Ishikawa (cell line): ENCODE data around the gene ELL2.

Experiments used
- CREB1 ChIP-seq: IDR thresholded peaks from 2 replicates; pipeline ENCODE4 v1.6.1; 2012; ENCODE audit warnings: low read depth
- EGR1 ChIP-seq: IDR thresholded peaks from 2 replicates; pipeline ENCODE4 v1.6.1; 2012
- EP300 ChIP-seq: IDR thresholded peaks from 2 replicates; pipeline ENCODE4 v1.6.1; 2012; ENCODE audit warnings: borderline replicate concordance
- FOXM1 ChIP-seq: IDR thresholded peaks from 2 replicates; pipeline ENCODE4 v1.6.1; 2012; ENCODE audit warnings: low read depth, borderline replicate concordance
- NFIC ChIP-seq: IDR thresholded peaks from 2 replicates; pipeline ENCODE4 v1.6.1; 2012
- TCF12 ChIP-seq: IDR thresholded peaks from 2 replicates; pipeline ENCODE4 v1.6.1; 2012; ENCODE audit warnings: low read depth
- TEAD4 ChIP-seq: IDR thresholded peaks from 2 replicates; pipeline ENCODE4 v1.6.1; 2012
- YY1 ChIP-seq: IDR thresholded peaks from 2 replicates; pipeline ENCODE4 v1.6.1; 2012; ENCODE audit warnings: low read depth
- ZBTB7A ChIP-seq: IDR thresholded peaks from 2 replicates; pipeline ENCODE4 v1.6.1; 2012; ENCODE audit warnings: low read depth
- TF ChIP-seq, protein P1 (sequence below): IDR thresholded peaks from 2 replicates; pipeline ENCODE4 v1.6.1; 2012
- TF ChIP-seq, protein P2 (sequence below): IDR thresholded peaks from 2 replicates; pipeline ENCODE4 v1.6.1; 2012; ENCODE audit warnings: low read depth, mild to moderate bottlenecking

DNA sequence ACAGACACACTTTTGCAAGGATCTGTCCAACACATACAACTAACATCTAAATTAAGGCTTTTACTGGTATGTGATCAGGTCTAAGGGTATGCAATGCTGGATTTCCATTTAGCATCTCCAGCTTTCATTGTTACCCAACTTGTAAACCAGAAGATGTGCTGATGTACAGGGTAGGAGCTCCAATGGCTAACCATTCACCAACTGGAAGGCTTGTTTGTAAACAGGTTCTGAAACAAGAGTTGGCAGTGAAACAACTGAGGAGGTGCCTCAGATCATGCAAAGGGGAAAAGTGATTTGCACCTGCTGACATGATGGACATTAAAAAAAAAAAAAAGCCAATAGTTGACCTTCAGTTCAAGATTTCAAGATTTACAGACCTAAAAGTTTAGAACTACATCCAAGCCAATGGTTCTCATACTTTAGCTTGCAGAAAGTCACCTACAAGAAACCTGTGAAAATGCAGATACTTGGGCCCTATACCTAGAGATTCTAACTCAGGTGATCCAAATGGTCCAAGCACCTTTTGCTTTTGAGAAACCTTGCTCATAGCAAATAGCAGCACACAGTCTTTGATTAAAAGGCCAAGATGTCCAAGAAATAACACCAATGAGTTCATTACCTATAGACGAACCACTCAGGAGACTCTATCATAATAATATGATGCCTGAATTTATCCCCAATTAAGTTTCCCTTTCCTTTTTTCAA, 75.2 kb downstream of the ELL2 start:
- TF ChIP-seq EGR1 (no peak), CREB1 (no peak), NFIC (no peak), YY1 (no peak), TEAD4 (no peak), FOXM1 (no peak), ZBTB7A (no peak), EP300 (no peak), TCF12 (no peak)
- TF ChIP-seq, protein P1, sequence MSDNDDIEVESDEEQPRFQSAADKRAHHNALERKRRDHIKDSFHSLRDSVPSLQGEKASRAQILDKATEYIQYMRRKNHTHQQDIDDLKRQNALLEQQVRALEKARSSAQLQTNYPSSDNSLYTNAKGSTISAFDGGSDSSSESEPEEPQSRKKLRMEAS, result no peak
- TF ChIP-seq, protein P2, sequence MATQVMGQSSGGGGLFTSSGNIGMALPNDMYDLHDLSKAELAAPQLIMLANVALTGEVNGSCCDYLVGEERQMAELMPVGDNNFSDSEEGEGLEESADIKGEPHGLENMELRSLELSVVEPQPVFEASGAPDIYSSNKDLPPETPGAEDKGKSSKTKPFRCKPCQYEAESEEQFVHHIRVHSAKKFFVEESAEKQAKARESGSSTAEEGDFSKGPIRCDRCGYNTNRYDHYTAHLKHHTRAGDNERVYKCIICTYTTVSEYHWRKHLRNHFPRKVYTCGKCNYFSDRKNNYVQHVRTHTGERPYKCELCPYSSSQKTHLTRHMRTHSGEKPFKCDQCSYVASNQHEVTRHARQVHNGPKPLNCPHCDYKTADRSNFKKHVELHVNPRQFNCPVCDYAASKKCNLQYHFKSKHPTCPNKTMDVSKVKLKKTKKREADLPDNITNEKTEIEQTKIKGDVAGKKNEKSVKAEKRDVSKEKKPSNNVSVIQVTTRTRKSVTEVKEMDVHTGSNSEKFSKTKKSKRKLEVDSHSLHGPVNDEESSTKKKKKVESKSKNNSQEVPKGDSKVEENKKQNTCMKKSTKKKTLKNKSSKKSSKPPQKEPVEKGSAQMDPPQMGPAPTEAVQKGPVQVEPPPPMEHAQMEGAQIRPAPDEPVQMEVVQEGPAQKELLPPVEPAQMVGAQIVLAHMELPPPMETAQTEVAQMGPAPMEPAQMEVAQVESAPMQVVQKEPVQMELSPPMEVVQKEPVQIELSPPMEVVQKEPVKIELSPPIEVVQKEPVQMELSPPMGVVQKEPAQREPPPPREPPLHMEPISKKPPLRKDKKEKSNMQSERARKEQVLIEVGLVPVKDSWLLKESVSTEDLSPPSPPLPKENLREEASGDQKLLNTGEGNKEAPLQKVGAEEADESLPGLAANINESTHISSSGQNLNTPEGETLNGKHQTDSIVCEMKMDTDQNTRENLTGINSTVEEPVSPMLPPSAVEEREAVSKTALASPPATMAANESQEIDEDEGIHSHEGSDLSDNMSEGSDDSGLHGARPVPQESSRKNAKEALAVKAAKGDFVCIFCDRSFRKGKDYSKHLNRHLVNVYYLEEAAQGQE, result no peak
